ENCODE measurements around the gene RBM26. TPM values are rescaled to one million over a fixed set of nuclear protein-coding genes. Genes with fewer than 3 reads are reported as not detected.
"Not testable (repeated sequence)": the region's sequence is repeated elsewhere in the genome, so short reads cannot be mapped to it uniquely, and the experiment has no call there.

Gene RBM26
- total RNA-seq, 1 experiment from 2014 or later, result 9.9 TPM

DNA sequence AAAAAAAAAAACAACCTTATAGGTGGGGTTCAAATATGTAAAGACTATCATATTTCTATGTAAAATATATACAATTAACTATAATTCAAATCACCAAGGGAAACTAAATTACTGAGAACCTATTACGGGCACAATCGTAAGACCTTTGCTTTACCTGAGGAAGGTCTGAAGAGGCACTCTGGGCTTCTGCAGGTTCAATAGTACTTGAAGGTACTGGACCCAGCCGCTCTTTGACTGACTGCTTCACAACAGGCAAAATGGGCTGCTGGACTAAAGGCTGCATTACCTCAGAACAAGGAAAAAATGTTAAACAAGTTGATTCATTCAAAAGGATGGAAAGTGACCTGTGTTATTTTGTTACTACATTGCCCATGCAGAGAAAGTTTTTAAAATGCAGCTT lies 51.8 kb downstream of the RBM26 start:
- no peak for DNase-seq (ENCODE audit: low read depth)
- in situ Hi-C loops (cut with HindIII; ENCODE audit: low pct_unique_long_range_greater_than_20kb, low sequenced_read_pairs), result no loop called here

DNA sequence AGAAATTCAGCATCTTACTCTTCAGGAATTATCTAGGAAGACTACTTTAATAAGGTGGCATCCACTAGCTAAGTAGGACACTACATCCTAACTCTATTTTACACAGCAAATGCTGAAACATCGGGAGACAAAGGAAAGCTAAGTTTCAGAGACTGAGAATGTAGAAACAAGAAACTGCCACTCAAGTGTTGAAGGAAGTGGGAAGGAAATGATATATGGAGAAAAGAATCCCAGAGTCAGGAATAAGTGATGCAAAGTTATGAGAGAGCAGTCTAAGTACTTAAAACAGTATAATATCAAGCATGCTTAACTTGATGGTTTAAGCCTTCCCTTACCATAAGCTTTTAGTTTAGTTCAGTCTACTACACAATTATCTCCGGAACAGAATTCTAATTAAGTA lies 52.4 kb downstream of the RBM26 start:
- no peak for DNase-seq (ENCODE audit: low read depth)
- in situ Hi-C loops (cut with HindIII; ENCODE audit: low pct_unique_long_range_greater_than_20kb, low sequenced_read_pairs), result no loop called here

DNA sequence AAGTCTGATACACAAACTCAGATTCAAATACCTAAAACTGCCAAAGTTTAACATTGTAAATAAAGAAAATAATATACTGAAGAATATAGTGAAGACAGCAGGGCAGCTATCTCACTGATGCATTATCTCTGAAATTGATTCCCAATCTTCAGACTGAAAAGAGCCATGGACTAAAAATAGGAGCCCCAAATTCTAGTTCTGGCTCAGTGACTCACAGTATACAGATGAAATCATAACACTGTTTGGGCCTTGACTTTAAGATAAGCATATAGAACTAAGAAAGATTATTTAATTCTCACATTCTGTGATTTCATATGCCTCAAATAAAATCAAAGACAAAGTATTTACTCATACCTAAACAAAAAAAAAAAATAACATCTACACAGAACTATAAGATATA lies 53.9 kb downstream of the RBM26 start:
- DNase-seq (ENCODE audit: low read depth), result no peak
- in situ Hi-C loops (cut with HindIII; ENCODE audit: low pct_unique_long_range_greater_than_20kb, low sequenced_read_pairs), result no loop called here

DNA sequence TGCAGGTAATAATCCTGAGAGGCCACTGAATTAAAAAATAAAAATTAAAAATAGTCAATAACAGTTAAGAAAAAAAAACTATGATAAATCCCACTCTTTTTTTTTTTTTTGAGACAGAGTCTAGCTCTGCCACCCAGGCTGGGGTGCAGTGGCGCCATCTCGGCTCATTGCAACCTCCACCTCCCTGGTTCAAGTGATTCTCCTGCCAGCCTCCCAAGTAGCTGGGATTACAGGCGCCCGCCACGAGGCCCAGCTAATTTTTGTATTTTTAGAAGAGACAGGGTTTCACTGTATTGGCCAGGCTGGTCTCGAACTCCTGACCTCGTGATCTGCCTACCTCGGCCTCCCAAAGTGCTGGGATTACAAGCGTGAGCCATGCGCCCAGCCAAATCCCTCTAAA lies 56.4 kb downstream of the RBM26 start:
- in situ Hi-C loops (cut with HindIII; ENCODE audit: low pct_unique_long_range_greater_than_20kb, low sequenced_read_pairs); DNase-seq (ENCODE audit: low read depth): not testable (repeated sequence)

DNA sequence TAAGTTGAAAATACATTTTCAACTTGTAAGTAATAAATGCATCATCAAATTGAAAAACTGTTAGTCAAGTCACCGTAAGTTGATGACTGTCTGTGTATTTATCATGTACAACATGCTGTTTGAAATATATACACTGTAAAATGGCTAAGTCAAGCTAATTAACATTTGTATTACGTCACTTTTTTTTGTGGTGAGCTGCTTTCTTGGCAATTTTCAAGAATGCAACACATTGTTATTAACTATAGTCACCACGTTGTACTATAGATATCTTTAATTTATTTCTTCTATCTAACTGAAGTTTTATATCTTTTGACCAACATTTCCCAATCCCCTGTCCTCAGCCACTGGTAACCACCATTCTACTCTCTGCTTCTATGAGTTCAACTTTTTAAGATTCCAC lies 57.0 kb downstream of the RBM26 start:
- DNase-seq (ENCODE audit: low read depth), result no peak
- in situ Hi-C loops (cut with HindIII; ENCODE audit: low pct_unique_long_range_greater_than_20kb, low sequenced_read_pairs), result no loop called here

DNA sequence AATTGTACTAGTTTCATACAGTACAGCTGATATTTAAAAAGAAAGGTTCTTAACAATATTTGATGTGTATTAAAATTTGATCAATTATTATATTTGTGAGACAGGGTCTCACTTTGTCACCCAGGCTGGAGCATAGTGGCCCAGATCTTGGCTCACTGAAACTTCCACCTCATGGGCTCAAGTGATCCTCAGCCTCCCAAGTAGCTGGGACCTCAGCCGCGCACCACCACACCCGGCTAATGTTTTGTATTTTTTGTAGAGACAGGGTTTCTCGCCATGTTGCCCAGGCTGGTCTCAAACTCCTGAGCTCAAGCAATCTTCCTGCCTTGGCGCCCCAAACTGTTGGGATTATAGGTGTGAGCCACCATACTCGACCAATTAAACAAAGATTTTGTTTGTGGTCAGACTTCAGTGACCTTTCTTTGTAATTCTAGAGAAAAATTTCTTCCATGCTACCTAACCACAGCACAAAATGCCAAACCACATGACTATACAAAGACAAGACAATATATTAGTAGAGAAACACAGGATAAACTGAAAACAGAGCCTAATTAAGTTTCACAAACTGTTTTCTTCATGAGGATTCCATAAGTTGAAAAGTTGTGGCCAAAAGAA lies 59.6 kb downstream of the RBM26 start:
- in situ Hi-C loops (cut with HindIII; ENCODE audit: low pct_unique_long_range_greater_than_20kb, low sequenced_read_pairs), result no loop called here
- no peak for DNase-seq (ENCODE audit: low read depth)

DNA sequence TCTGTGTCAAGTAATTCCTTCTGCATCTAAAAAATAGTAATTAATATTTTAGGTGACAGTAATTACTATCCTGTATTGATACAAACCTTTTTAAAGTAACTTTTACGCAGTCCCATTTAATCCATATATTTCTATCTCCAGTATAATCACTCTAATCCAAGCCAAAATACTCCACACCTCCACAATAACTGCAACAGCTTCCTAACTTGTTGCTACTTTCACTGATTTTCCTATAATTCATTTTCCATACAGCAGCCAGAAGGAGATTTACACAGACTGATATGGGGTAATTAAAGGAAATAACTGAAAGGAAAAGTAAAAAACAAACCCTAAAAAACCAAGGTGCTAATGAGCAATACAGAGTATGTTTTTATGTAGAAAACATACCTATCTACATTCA lies 64.9 kb downstream of the RBM26 start:
- DNase-seq (ENCODE audit: low read depth), result no peak
- in situ Hi-C loops (cut with HindIII; ENCODE audit: low pct_unique_long_range_greater_than_20kb, low sequenced_read_pairs), result no loop called here

DNA sequence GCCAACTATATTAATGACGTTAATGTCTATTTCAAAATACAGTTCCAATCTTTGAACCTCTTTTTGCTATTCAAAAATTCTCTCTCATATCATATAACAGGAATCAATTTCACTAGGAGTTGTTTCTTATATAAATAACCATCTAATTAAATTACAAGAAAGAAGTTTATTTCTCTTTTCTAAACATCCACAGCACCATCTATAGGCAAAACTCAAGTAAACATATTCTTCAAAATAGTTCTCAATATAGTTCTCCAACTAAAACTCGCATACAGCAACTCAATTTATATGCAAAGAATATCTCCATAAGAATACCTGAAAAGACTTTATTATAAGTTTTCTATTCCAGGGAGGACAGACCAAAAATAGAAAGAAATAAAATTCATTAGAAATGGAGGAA lies 65.6 kb downstream of the RBM26 start:
- in situ Hi-C loops (cut with HindIII; ENCODE audit: low pct_unique_long_range_greater_than_20kb, low sequenced_read_pairs), result no loop called here
- no peak for DNase-seq (ENCODE audit: low read depth)

DNA sequence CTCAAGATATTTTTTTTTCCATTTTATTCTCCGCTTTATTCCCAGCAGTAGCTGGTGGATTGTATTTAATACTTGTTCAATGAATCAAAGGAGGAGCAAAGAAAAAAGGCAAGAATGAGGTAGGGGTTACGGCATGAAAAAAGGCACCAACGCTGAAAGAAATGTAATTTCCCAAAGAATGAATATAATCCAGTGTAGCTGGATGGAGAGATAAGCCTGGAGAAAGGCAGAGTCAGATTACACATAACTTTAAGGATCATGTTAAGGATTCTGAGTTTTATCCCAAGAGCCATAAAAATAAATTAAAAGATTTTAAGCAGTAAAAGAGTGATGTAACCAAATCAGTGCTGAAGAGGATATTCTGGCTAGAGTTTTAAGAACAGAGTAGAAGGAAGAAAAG lies 67.7 kb downstream of the RBM26 start:
- in situ Hi-C loops (cut with HindIII; ENCODE audit: low pct_unique_long_range_greater_than_20kb, low sequenced_read_pairs), result no loop called here
- no peak for DNase-seq (ENCODE audit: low read depth)

DNA sequence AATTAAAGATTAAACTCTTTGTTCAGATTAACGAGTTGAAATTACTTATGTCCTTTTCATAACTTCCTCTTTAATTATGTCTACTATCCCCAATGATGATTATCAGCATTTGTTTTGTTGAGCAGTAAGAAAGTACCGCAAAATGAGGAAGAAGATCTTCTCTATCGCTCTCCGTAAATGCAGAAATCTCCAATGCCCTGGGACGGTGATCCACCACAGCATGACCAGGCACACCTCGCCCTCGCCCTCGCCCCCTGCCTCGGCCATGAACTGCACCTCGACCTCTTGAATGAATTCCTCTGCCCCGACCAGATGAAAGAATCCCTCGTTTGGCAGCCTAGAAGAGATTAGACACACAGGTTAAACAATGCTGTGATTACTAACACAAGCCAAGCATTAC lies 69.1 kb downstream of the RBM26 start:
- no peak for DNase-seq (ENCODE audit: low read depth)

DNA sequence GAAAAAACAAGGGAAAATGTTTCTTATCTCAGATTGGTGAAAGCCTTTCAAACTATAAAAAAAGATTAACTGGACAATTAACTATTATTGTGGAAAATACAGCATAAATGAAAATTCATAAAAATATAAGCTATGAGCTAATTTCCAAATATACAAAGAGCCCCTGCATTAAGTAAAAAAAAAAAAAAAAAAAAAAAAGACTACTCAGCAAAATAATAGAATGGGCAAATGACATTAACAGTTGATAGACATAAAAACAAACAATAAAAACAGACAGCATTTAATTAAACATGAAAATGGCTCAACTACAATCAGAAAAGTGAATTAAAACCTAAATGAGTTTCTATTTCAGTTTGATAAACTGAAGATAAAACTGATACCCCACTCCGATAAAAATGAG lies 77.5 kb downstream of the RBM26 start:
- in situ Hi-C loops (cut with HindIII; ENCODE audit: low pct_unique_long_range_greater_than_20kb, low sequenced_read_pairs), result no loop called here
- no peak for DNase-seq (ENCODE audit: low read depth)

More for the DNA sequence above, 69.1 kb downstream of the RBM26 start:
- in situ Hi-C loops (cut with HindIII; ENCODE audit: low pct_unique_long_range_greater_than_20kb, low sequenced_read_pairs), result no loop called here

DNA sequence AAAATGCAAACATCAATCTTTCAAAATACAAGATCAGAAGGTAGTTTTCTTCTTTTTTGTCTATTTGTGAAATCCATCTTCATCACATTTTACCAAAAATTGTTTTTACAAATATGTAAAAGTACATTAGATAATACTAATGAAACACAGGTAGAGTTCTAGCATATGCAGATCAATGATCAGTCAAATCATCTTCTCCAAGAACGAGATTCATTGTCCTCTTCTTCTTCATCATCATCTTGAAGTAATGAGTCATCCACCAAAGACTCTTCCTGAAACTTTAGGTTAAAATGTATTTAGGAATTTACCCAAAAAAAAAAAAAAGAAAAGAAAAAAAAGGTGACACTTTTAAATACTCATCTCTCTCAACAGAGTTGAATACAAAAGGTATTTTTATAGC lies 85.6 kb downstream of the RBM26 start:
- DNase-seq (ENCODE audit: low read depth), result no peak
- in situ Hi-C loops (cut with HindIII; ENCODE audit: low pct_unique_long_range_greater_than_20kb, low sequenced_read_pairs), result no loop called here

DNA sequence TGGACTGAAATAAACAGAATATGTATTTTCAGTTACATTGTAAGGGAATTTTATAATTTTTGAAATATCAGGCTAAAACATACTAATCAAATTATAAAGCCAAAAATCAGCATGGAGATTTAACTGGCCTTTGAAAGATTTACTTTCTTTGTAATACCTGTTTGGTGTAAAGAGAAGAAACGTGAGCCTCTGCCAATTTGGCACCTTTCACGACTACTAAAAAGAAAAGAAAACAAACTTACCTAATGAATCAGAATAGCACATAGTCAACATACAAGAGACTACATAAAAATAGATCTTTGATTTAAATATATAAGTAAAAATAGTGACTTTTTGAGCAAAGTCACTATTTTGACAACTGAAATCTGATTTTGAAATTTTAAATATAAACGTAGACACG lies 87.4 kb downstream of the RBM26 start:
- in situ Hi-C loops (cut with HindIII; ENCODE audit: low pct_unique_long_range_greater_than_20kb, low sequenced_read_pairs), result no loop called here
- DNase-seq (ENCODE audit: low read depth), result no peak

DNA sequence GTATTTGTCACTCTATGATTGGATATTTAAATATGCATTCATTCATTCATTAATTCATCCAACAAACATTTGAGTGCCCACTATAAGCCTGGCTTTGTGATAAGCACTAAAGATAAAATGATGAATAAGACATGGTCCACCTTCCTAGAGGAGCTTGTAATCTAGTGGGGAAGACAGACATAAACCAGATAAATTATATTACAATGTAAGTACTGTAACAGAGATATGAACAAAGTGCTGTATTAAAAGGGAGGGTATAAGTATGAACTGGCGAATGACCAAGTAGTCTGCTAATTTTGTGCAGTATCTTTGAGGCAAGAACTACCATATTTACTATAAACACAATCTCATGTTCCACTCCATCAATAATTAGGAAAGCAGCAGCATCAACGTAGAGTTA lies 88.2 kb downstream of the RBM26 start:
- in situ Hi-C loops (cut with HindIII; ENCODE audit: low pct_unique_long_range_greater_than_20kb, low sequenced_read_pairs), result no loop called here
- no peak for DNase-seq (ENCODE audit: low read depth)

DNA sequence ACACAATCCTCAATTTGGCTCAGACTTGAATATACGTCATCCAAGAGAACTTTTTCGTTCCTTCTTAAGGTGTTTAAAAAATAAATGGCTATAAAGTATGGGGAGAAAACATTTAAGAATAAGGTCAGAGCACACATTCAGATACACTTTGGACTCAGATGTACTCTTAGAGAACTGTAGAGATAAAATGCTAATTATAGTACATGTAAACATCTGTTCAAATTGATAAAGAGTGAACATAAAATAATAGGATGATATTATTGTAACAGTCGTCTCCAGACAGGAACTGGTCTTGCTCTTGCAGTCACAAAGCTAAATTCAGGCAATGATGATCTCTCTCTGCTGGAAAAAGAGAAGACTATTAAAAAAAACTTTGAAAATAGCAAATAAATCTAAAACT lies 91.4 kb downstream of the RBM26 start:
- in situ Hi-C loops (cut with HindIII; ENCODE audit: low pct_unique_long_range_greater_than_20kb, low sequenced_read_pairs), result no loop called here

DNA sequence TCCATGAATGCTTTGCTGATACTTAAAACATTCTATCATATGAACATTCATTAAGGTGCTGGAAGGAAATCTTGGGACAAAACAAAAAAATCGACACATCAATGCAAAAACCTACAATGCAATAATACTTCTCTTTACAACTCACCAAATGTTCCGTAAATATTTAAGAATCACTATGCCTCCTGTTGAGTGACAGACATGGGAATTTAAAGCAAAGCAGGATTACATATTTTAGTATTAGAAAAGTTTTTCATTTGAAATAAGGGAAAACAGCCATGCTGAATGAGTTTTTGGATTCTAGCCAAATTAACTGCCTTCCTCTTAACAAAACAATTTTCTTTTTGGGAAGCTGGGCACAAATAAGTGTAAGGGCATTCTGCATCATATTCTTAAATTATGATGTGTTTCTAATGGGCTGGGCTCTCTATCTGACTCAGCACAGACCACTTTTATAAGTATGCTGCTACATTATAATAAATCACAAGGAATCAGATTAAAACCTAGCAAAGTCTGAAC lies 93.7 kb downstream of the RBM26 start:
- DNase-seq (ENCODE audit: low read depth), result no peak
- in situ Hi-C loops (cut with HindIII; ENCODE audit: low pct_unique_long_range_greater_than_20kb, low sequenced_read_pairs), result no loop called here

More for the DNA sequence above, 91.4 kb downstream of the RBM26 start:
- no peak for DNase-seq (ENCODE audit: low read depth)

DNA sequence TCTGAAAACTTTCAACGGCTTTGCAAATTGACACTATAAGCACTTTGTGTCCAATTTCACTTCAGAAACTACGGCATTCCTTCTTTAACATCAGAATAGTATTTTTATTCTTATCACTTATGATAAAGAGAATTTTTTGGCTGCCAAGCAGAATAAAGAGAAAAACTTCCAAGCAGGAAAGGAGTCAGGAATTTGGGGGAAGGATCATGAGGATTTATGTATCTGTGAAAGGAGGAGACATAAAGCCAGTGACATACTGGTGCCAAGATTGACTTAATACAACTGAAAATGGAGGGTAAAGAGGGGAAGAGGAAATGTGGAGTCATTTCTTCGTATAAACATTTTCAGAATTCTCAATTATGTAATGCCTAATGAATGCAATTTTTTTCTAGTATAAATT lies 94.7 kb downstream of the RBM26 start:
- in situ Hi-C loops (cut with HindIII; ENCODE audit: low pct_unique_long_range_greater_than_20kb, low sequenced_read_pairs), result no loop called here
- no peak for DNase-seq (ENCODE audit: low read depth)

DNA sequence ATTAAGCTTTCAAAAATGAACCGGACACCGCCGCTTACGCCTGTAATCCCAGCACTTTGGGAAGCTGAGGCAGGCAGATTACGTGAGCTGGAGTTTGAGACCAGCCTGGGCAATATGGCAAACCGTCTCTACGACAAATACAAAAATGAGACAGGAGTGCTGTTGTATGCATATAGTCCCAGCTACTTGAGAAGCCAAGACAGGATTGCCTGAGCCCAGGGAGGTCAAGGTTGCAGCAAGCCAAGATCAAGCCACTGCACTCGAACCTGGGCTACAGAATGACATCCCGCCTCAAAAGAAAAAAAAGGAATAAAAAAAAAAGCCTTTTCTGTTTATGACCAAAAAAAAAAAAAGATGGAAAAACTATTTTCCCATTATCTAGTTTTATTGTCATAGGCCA lies 96.4 kb downstream of the RBM26 start:
- in situ Hi-C loops (cut with HindIII; ENCODE audit: low pct_unique_long_range_greater_than_20kb, low sequenced_read_pairs), result no loop called here
- DNase-seq (ENCODE audit: low read depth), result no peak

DNA sequence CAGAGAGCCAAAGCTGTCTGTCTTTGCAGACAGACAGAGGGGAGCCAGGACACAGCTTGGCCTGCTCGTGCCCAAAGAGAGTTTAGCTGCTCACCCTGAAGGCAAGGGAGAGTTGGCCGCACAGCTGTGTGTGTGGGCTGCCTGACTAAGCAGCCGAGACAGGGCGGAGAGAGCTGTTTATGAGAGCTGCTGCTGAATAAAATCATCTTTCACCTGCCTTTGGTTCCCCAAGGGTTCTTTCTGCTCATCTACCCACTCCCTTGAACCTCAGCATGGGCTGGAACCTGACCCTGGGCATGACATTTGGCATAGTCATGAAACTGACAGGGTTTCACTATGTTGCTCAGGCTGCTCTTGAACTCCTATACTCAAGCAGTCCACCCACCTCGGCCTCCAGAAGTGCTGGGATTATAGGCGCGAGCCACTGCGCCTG lies 98.2 kb downstream of the RBM26 start:
- in situ Hi-C loops (cut with HindIII; ENCODE audit: low pct_unique_long_range_greater_than_20kb, low sequenced_read_pairs), result no loop called here
- no peak for DNase-seq (ENCODE audit: low read depth)

DNA sequence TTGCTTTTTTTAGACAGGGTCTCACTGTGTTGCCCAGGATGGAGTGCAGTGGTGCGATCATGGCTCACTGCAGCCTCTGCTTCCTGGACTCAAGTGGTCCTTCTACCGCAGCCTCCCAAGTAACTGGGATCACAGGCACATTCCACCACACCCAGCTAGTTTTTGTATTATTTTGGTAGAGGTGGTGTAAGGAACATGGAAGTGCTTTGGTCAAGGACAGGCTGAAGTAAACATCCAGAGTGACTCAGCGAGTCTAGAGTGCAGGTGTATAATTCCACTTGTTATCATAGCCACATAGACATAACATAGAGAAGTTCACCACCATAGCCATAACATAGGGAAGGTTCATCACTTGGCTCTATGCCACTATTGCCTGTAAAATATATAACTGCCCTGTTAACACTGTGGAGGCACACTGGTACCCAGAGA lies 98.6 kb downstream of the RBM26 start:
- peak; percentile 4 for DNase-seq (ENCODE audit: low read depth)
- in situ Hi-C loops (cut with HindIII; ENCODE audit: low pct_unique_long_range_greater_than_20kb, low sequenced_read_pairs), result no loop called here

Measured in Caki2 (cell line).